GM10248 (cell line): ENCODE results near the gene TES.
"Not testable (repeated sequence)": the region's sequence is repeated elsewhere in the genome, so short reads cannot be mapped to it uniquely, and the experiment has no call there.

Experiments
- CTCF ChIA-PET: fragments of 300-600 bp; sonication (Branson Sonifier 250); formaldehyde crosslinking; extraction: SDS; loops from one replicate; lab custom pipeline; 2021; ENCODE audit warnings: antibody characterized with exemption; lab: Yijun Ruan, JAX
- POLR2A ChIA-PET: fragments of 350-650 bp; sonication (Branson Sonifier 250); formaldehyde crosslinking; extraction: SDS; loops from one replicate; lab custom pipeline; 2020; ENCODE audit warnings: antibody characterized with exemption; lab: Yijun Ruan, JAX
- DNase-seq: peaks from one replicate; pipeline ENCODE4 v3.0.0; 2012; ENCODE audit errors: extremely low spot score
- CTCF ChIP-seq: IDR thresholded peaks from 2 replicates; pipeline ENCODE4 v1.5.1; 2012; ENCODE audit warnings: mild to moderate bottlenecking, low read depth; ENCODE audit errors: extremely low read depth, missing control alignments, control extremely low read depth

Gene TES

GRCh38 chr7:116173051-116174028, 37.0 kb upstream of the TES start:
- DNase-seq: peak; percentile 18
- ChIA-PET POLR2A (no interaction called here), CTCF (interaction anchor here (0.6 to 5.4 kb wide), 34 partner anchors 8 to 659 kb away, joined by 3 to 67 read pairs (median 4); partner anchors contain the start of genes CAV1 and TES)
- TF ChIP-seq CTCF: peak; percentile 48

GRCh38 chr7:116175095-116175494, 35.2 kb upstream of the TES start:
- POLR2A ChIA-PET, DNase-seq: not testable (repeated sequence)
- CTCF ChIA-PET: interaction anchor here (1.1 to 14.7 kb wide), 8 partner anchors 12 to 416 kb away, joined by 3 to 345 read pairs (median 8); partner anchors contain the start of genes CAV1 and TES

- DNase-seq: no peak
- ChIA-PET POLR2A (no interaction called here), CTCF (interaction anchor here (1.2 to 14.7 kb wide), 12 partner anchors 8 to 416 kb away, joined by 3 to 345 read pairs (median 6); partner anchors contain the start of gene TES)
- TF ChIP-seq CTCF: no peak
Observed at GRCh38 chr7:116176226-116176625, 34.1 kb upstream of the TES start.

GRCh38 chr7:116177009-116177408, 33.3 kb upstream of the TES start:
- POLR2A ChIA-PET: no interaction called here
- CTCF ChIA-PET: interaction anchor here (1.2 to 14.7 kb wide), 13 partner anchors 8 to 415 kb away, joined by 3 to 345 read pairs (median 8); partner anchors contain the start of gene TES
- no peak for DNase-seq
- TF ChIP-seq CTCF: no peak

- peak; percentile 59 for DNase-seq
- TF ChIP-seq CTCF: peak; percentile 70
- POLR2A ChIA-PET: interaction anchor here (0.7 kb wide), 1 partner anchor 56 kb away, joined by 3 read pairs; no protein-coding TSS in a partner anchor
- CTCF ChIA-PET: interaction anchor here (0.8 to 14.7 kb wide), 37 partner anchors 7 to 674 kb away, joined by 3 to 345 read pairs (median 6); partner anchors contain the start of gene TES
Observed at GRCh38 chr7:116180302-116180701, 30.0 kb upstream of the TES start.

GRCh38 chr7:116182023-116182422, 28.3 kb upstream of the TES start:
- ChIA-PET CTCF (interaction anchor here (0.9 to 14.7 kb wide), 11 partner anchors 9 to 409 kb away, joined by 3 to 345 read pairs (median 4); no protein-coding TSS in a partner anchor), POLR2A (no interaction called here)
- no peak for TF ChIP-seq CTCF
- DNase-seq: no peak
